B cell (primary cell): ENCODE data around the gene GAL3ST2. TPM values are rescaled to one million over a fixed set of nuclear protein-coding genes. Genes with fewer than 3 reads are reported as not detected.

Source experiments
- ATAC-seq: fragments of 200-7000 bp; cut with Tn5 transposase; one replicate; pipeline ENCODE4 v1.10.0; 2021; ENCODE audit warnings: low read depth, mild to moderate bottlenecking, moderate number of reproducible peaks, moderate library complexity
- CTCF ChIA-PET: fragments of 350-600 bp; sonication (Branson Sonifier 250); formaldehyde crosslinking; loops from one replicate; lab custom pipeline; 2021; ENCODE audit warnings: antibody characterized with exemption, inconsistent platforms; lab: Charles Lee
- POLR2A ChIA-PET: fragments of 350-600 bp; sonication (Branson Sonifier 250); formaldehyde crosslinking; loops from one replicate; lab custom pipeline; 2021; ENCODE audit warnings: antibody characterized with exemption; lab: Charles Lee
- DNase-seq: peaks from one replicate; pipeline ENCODE4 v3.0.0; 2013
- H2AFZ ChIP-seq: 2 replicates; pipeline ENCODE4 v1.6.1; 2012; ENCODE audit warnings: mild to moderate bottlenecking, low read depth, low read length; ENCODE audit not compliant: insufficient read depth, poor library complexity, severe bottlenecking
- H3K27ac ChIP-seq, 2 donors: 1 replicate in 1 of 2; 2 replicates in 1 of 2; pipeline ENCODE4 v1.5.1; 2012 to 2013; ENCODE audit warnings: low read length in 2 of 2, mild to moderate bottlenecking in 2 of 2, moderate library complexity in 1 of 2
- H3K27me3 ChIP-seq, 4 experiments: fragments of 200-600 bp in 1 of 4; sonication (generic) in 1 of 4; replicated peaks in 1 of 4; 1 replicate in 2 of 4; 2 replicates in 2 of 4; pipeline versions ENCODE4 v1.6.1 to v1.7.0; 2013 to 2016; ENCODE audit warnings: low read length in 3 of 4, mild to moderate bottlenecking in 2 of 4, mixed read lengths in 1 of 4, moderate library complexity in 1 of 4; ENCODE audit not compliant: insufficient read depth in 4 of 4, control insufficient read depth in 3 of 4; ENCODE audit errors: control extremely low read depth in 1 of 4
- H3K36me3 ChIP-seq, 2 experiments: replicated peaks in 1 of 2; 1 replicate in 1 of 2; 2 replicates in 1 of 2; pipeline versions ENCODE4 v1.6.1 to v1.7.1; 2013; ENCODE audit warnings: low read length in 1 of 2; ENCODE audit not compliant: insufficient read depth in 2 of 2, control insufficient read depth in 1 of 2; ENCODE audit errors: control extremely low read depth in 1 of 2, extremely low read depth in 1 of 2
- H3K4me1 ChIP-seq, 2 donors: fragments of 200-600 bp in 1 of 2; sonication (generic) in 1 of 2; 1 replicate in 1 of 2; 2 replicates in 1 of 2; pipeline versions ENCODE4 v1.5.1 to v1.6.1; 2013 to 2017; ENCODE audit warnings: low read length in 2 of 2; ENCODE audit not compliant: control insufficient read depth in 2 of 2, insufficient read depth in 2 of 2
- H3K4me2 ChIP-seq: replicated peaks from 2 replicates; pipeline ENCODE3; 2012; ENCODE audit warnings: mild to moderate bottlenecking, low read depth, low read length; ENCODE audit not compliant: poor library complexity, severe bottlenecking
- H3K4me3 ChIP-seq, 5 experiments: fragments of 200-600 bp in 1 of 5; sonication (generic) in 1 of 5; 1 replicate in 3 of 5; 2 replicates in 2 of 5; pipeline versions ENCODE4 v1.5.1 to v1.7.0; 2011 to 2016; ENCODE audit warnings: low read length in 4 of 5, mild to moderate bottlenecking in 4 of 5, low read depth in 2 of 5, control low read depth in 1 of 5, moderate library complexity in 1 of 5; ENCODE audit not compliant: insufficient read depth in 1 of 5; ENCODE audit errors: control extremely low read depth in 1 of 5, extremely low read depth in 1 of 5
- H3K79me2 ChIP-seq: fragments of 200-600 bp; sonication (generic); one replicate; pipeline ENCODE4 v1.6.0; 2016; ENCODE audit warnings: low read length; ENCODE audit not compliant: control insufficient read depth, insufficient read depth
- H3K9ac ChIP-seq: fragments of 200-600 bp; sonication (generic); 2 replicates; pipeline ENCODE4 v1.6.1; 2017; ENCODE audit warnings: mild to moderate bottlenecking, low read length, moderate library complexity
- H3K9me3 ChIP-seq, 3 donors: one replicate each; pipeline versions ENCODE4 v1.6.1 to v1.7.1; 2013; ENCODE audit warnings: low read length in 2 of 3; ENCODE audit not compliant: control insufficient read depth in 2 of 3, insufficient read depth in 1 of 3; ENCODE audit errors: control extremely low read depth in 1 of 3
- H4K20me1 ChIP-seq: 2 replicates; pipeline ENCODE4 v1.6.0; 2012; ENCODE audit warnings: mild to moderate bottlenecking, low read length; ENCODE audit not compliant: insufficient read depth, control insufficient read depth, poor library complexity, severe bottlenecking
- H3K27ac Mint-ChIP-seq: one replicate; pipeline ENCODE4 v1.8.0; 2021; ENCODE audit warnings: mixed read lengths
- H3K27me3 Mint-ChIP-seq: one replicate; pipeline ENCODE4 v1.8.0; 2021; ENCODE audit warnings: mixed read lengths
- H3K4me1 Mint-ChIP-seq: one replicate; pipeline ENCODE4 v1.8.0; 2021; ENCODE audit warnings: mixed read lengths
- H3K4me3 Mint-ChIP-seq: one replicate; pipeline ENCODE4 v1.8.0; 2021; ENCODE audit warnings: mixed read lengths
- H3K9me3 Mint-ChIP-seq: one replicate; pipeline ENCODE4 v1.8.0; 2022; ENCODE audit warnings: mixed read lengths; ENCODE audit not compliant: insufficient read depth
- CTCF ChIP-seq: fragments of 200-600 bp; IDR thresholded peaks from one replicate; pipeline ENCODE4 v1.8.0; 2022; ENCODE audit warnings: antibody characterized with exemption, mild to moderate bottlenecking
- EZH2 ChIP-seq: IDR thresholded peaks from 2 replicates; pipeline ENCODE4 v1.6.1; 2012; ENCODE audit warnings: borderline replicate concordance, low read depth, mild to moderate bottlenecking, moderate library complexity, low read length; ENCODE audit not compliant: insufficient read depth, poor library complexity, severe bottlenecking
- WGBS: methylation state at CpG from one replicate; pipeline ENCODE4 v1.1.5; 2013; ENCODE audit warnings: missing lambda C conversion rate; ENCODE audit not compliant: insufficient coverage; 5-methylcytosine and 5-hydroxymethylcytosine counted together
- intact Hi-C: fragments of 100-400 bp; cut with micrococcal nuclease; formaldehyde crosslinking; loops from one replicate; pipeline ENCODE4 v1.10.0; 2022
- polyA plus RNA-seq: library from polyadenylated mRNA; depleted of rRNA; stranded (reverse); fragments of >200 nt; gene quantifications from 2 replicates; pipeline ENCODE4 v1.2.3, GENCODE V29; 2012
- total RNA-seq, 2 donors: library from RNA; stranded (reverse); fragments of 120-200 nt in 1 of 2; gene quantifications; 1 replicate in 1 of 2; 2 replicates in 1 of 2; pipeline versions ENCODE4 v1.2.3 to v1.2.4, GENCODE V29; 2013 to 2022

The GAL3ST2 gene
- total and polyA plus RNA-seq, 2 donors (not counting 1 experiment from before 2014, with no cell fraction given), result 0.10 TPM; not detected in 1

GRCh38 chr2:241815477-241816430 lies 39.1 kb downstream of the GAL3ST2 start:
- POLR2A ChIA-PET, result no interaction called here
- Mint-ChIP-seq H3K27ac (peak overlapping the region; percentile 74), H3K9me3 (no peaks in the 10 kb centered on the region), H3K4me1 (peaks cover 17% of the 10 kb centered on the region), H3K4me3 (no peak overlapping the region), H3K27me3 (peaks cover 11% of the 10 kb centered on the region)
- H3K9me3 ChIP-seq, result peaks cover 0 to 15% (median 0%) of the 10 kb centered on the region in 3 donors
- peaks cover 10 to 30% of the 10 kb centered on the region in 2 donors for H3K4me1 ChIP-seq
- WGBS, result 94% methylated on average over 41 of the region's 48 CpGs
- intact Hi-C loops, result no loop called here
- H4K20me1 ChIP-seq, result no peaks in the 10 kb centered on the region
- TF ChIP-seq EZH2 (no peak), CTCF (no peak)
- no peaks in the 10 kb centered on the region for H3K79me2 ChIP-seq
- CTCF ChIA-PET, result no interaction called here
- H3K9ac ChIP-seq, result no peak overlapping the region
- peaks cover 0 to 18% (median 0%) of the 10 kb centered on the region in 4 experiments for H3K27me3 ChIP-seq
- no peaks in the 10 kb centered on the region for H3K36me3 ChIP-seq
- DNase-seq (no peak), ATAC-seq (no peak)
- H3K4me3 ChIP-seq, result no peak overlapping the region
- no peak overlapping the region for H3K4me2 ChIP-seq
- H3K27ac ChIP-seq, result no peak overlapping the region
- H2AFZ ChIP-seq, result no peak overlapping the region
